ENCODE results near the gene FN3K.

Gene FN3K

GRCh38 chr17:82791532-82791931 is 56.1 kb downstream of the FN3K start (continued):
- TF ChIP-seq ZNF585B (tag by site-specific recombination; IDR thresholded peaks at IDR 0.05): no peak
- TF ChIP-seq ZNF341 (tag by site-specific recombination; IDR thresholded peaks at IDR 0.05; ENCODE audit: low read depth): peak; percentile 33; the same call in 1 of the 2 replicates
- TF ChIP-seq ZEB2 (tag by site-specific recombination; IDR thresholded peaks at IDR 0.05): peak; percentile 52; the same call in 1 of the 2 replicates
- TF ChIP-seq ZNF600 (tag by site-specific recombination; IDR thresholded peaks at IDR 0.05): peak; percentile 67
- TF ChIP-seq SP7 (tag by site-specific recombination; IDR thresholded peaks at IDR 0.05): peak; percentile 40; the same call in 1 of the 2 replicates
- peak; percentile 52 for TF ChIP-seq ZBTB21 (tag by site-specific recombination; IDR thresholded peaks at IDR 0.05)
- TF ChIP-seq, protein P1, sequence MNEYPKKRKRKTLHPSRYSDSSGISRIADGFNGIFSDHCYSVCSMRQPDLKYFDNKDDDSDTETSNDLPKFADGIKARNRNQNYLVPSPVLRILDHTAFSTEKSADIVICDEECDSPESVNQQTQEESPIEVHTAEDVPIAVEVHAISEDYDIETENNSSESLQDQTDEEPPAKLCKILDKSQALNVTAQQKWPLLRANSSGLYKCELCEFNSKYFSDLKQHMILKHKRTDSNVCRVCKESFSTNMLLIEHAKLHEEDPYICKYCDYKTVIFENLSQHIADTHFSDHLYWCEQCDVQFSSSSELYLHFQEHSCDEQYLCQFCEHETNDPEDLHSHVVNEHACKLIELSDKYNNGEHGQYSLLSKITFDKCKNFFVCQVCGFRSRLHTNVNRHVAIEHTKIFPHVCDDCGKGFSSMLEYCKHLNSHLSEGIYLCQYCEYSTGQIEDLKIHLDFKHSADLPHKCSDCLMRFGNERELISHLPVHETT (tag by site-specific recombination; IDR thresholded peaks at IDR 0.05): 0 out of 2 replicates have a peak, but pooled peaks have one; percentile 27
- no peak for TF ChIP-seq ZNF211 (tag by site-specific recombination; IDR thresholded peaks at IDR 0.05; ENCODE audit: low read depth)
- no peak for TF ChIP-seq PRDM6 (tag by site-specific recombination; IDR thresholded peaks at IDR 0.05)

- Histone ChIP-seq H3K4me1 (ENCODE audit: control insufficient read depth, insufficient read depth, low read length) (no peaks in the 10 kb centered on the region), H3K4me3 (ENCODE audit: low read depth, low read length) (no peak overlapping the region), H3K36me3 (ENCODE audit: control insufficient read depth in 2 of 2, insufficient read depth in 1 of 2, low read length in 2 of 2) (peaks cover 9 to 19% of the 10 kb centered on the region in 2 experiments; a peak in 2 of 3 replicates), H3K9me3 (ENCODE audit: control insufficient read depth, insufficient read depth, low read depth, low read length) (no peaks in the 10 kb centered on the region), H3K27ac (ENCODE audit: extremely low read depth, low read depth, low read length) (no peak overlapping the region)
- ChIA-PET CTCF (interaction anchor here (1.2 kb wide), 1 partner anchor 13 kb away, joined by 4 read pairs; no protein-coding TSS in a partner anchor), POLR2A (no interaction called here)
- TF ChIP-seq GLI4 (tag by site-specific recombination; IDR thresholded peaks at IDR 0.05) (no peak), ZIC2 (tag by site-specific recombination; IDR thresholded peaks at IDR 0.05) (peak; percentile 9; the same call in 1 of the 2 replicates), ZNF423 (tag by site-specific recombination; IDR thresholded peaks at IDR 0.05) (no peak), ZNF184 (tag by site-specific recombination; IDR thresholded peaks at IDR 0.05) (no peak), ZNF777 (tag by site-specific recombination; IDR thresholded peaks at IDR 0.05; ENCODE audit: borderline replicate concordance) (no peak), ZNF10 (tag by site-specific recombination; IDR thresholded peaks at IDR 0.05) (no peak), ZEB2 (tag by site-specific recombination; IDR thresholded peaks at IDR 0.05) (no peak), ZNF549 (tag by site-specific recombination; IDR thresholded peaks at IDR 0.05) (no peak), PATZ1 (tag by site-specific recombination; IDR thresholded peaks at IDR 0.05) (no peak)
These were observed 58.7 kb downstream of the FN3K start for GRCh38 chr17:82793974-82794630.

GRCh38 chr17:82794781-82795482 is 59.5 kb downstream of the FN3K start:
- H3K27ac ChIP-seq (ENCODE audit: extremely low read depth, low read depth, low read length): no peak overlapping the region
- no peaks in the 10 kb centered on the region for H3K4me1 ChIP-seq (ENCODE audit: control insufficient read depth, insufficient read depth, low read length)
- no peaks in the 10 kb centered on the region for H3K9me3 ChIP-seq (ENCODE audit: control insufficient read depth, insufficient read depth, low read depth, low read length)
- no peak overlapping the region for H3K4me3 ChIP-seq (ENCODE audit: low read depth, low read length)
- TF ChIP-seq ZNF544 (tag by site-specific recombination; IDR thresholded peaks at IDR 0.05) (no peak), ZSCAN23 (tag by site-specific recombination; IDR thresholded peaks at IDR 0.05) (no peak), ZFP41 (tag by site-specific recombination; IDR thresholded peaks at IDR 0.05; ENCODE audit: borderline replicate concordance) (no peak), ZIC2 (tag by site-specific recombination; IDR thresholded peaks at IDR 0.05) (no peak), ZBTB21 (tag by site-specific recombination; IDR thresholded peaks at IDR 0.05) (no peak), SCRT1 (tag by site-specific recombination; IDR thresholded peaks at IDR 0.05; ENCODE audit: borderline replicate concordance) (peak; percentile 24; the same call in 1 of the 2 replicates), SCRT2 (tag by site-specific recombination; IDR thresholded peaks at IDR 0.05) (peak; percentile 55), ZNF202 (tag by site-specific recombination; IDR thresholded peaks at IDR 0.05; ENCODE audit: borderline replicate concordance) (no peak), GLI4 (tag by site-specific recombination; IDR thresholded peaks at IDR 0.05) (no peak), ZNF426 (tag by site-specific recombination; IDR thresholded peaks at IDR 0.05) (no peak)
- H3K36me3 ChIP-seq (ENCODE audit: control insufficient read depth in 2 of 2, insufficient read depth in 1 of 2, low read length in 2 of 2): peaks cover 10 to 21% of the 10 kb centered on the region in 2 experiments; a peak in 2 of 3 replicates
- POLR2A ChIA-PET: no interaction called here
- CTCF ChIA-PET: no interaction called here

All from HEK293 (cell line).